ENCODE data around the gene FXR2.
A peak's percentile ranks its signal among the peaks of the same experiment; 100 is the strongest.
"Not testable (repeated sequence)": the region's sequence is repeated elsewhere in the genome, so short reads cannot be mapped to it uniquely, and the experiment has no call there.

FXR2 gene

GRCh38 chr17:7627250-7628121 lies 12.8 kb upstream of the FXR2 start, which contains the start of gene SAT2:
Gene SAT2, minus strand, starts transcription at chr17:7627821. Its CDS starts 186 bp downstream, at chr17:7627635.
- DNase-seq = peak; percentile 82 to 91

- DNase-seq = no peak
Measured at GRCh38 chr17:7626956-7627249, 12.2 kb upstream of the FXR2 start.

- DNase-seq = no peak
Measured at GRCh38 chr17:7626307-7626706, 11.6 kb upstream of the FXR2 start.

- DNase-seq = not testable (repeated sequence)
Measured at GRCh38 chr17:7625749-7626148, 11.1 kb upstream of the FXR2 start.

- DNase-seq = no peak
Measured at GRCh38 chr17:7623661-7624060, 9.0 kb upstream of the FXR2 start.

- DNase-seq = no peak
Measured at GRCh38 chr17:7620835-7621234, 6.1 kb upstream of the FXR2 start.

- no peak for DNase-seq
Measured at GRCh38 chr17:7618608-7619007, 3.9 kb upstream of the FXR2 start.

- no peak for DNase-seq
Measured at GRCh38 chr17:7615265-7615747, 609 bp upstream of the FXR2 start.

- no peak for DNase-seq
Measured at GRCh38 chr17:7613769-7614424, 800 bp downstream of the FXR2 start.

GRCh38 chr17:7612294-7612640 lies 2.4 kb downstream of the FXR2 start:
- DNase-seq = no peak

GRCh38 chr17:7611635-7612293 lies 2.9 kb downstream of the FXR2 start:
- DNase-seq = no peak

GRCh38 chr17:7610641-7611040 lies 4.1 kb downstream of the FXR2 start:
- no peak for DNase-seq

- no peak for DNase-seq
Measured at GRCh38 chr17:7606280-7606679, 8.4 kb downstream of the FXR2 start.

GRCh38 chr17:7597561-7597960 lies 17.1 kb downstream of the FXR2 start:
- DNase-seq = not testable (repeated sequence)

GRCh38 chr17:7593296-7593695 lies 21.4 kb downstream of the FXR2 start:
- DNase-seq = no peak

- no peak for DNase-seq
Measured at GRCh38 chr17:7592422-7593021, 22.2 kb downstream of the FXR2 start.

- DNase-seq = no peak
Measured at GRCh38 chr17:7591596-7591995, 23.1 kb downstream of the FXR2 start.

GRCh38 chr17:7590743-7591142 lies 24.0 kb downstream of the FXR2 start:
- DNase-seq = no peak

- DNase-seq = no peak
Measured at GRCh38 chr17:7589891-7590691, 24.6 kb downstream of the FXR2 start, which contains the start of gene SOX15. Gene SOX15, minus strand, starts transcription at chr17:7590094. Its CDS starts 418 bp downstream, at chr17:7589676.

GRCh38 chr17:7589204-7589868 lies 25.4 kb downstream of the FXR2 start:
- DNase-seq = no peak

GRCh38 chr17:7588553-7589203 lies 26.0 kb downstream of the FXR2 start:
- DNase-seq = no peak

Data from NCI-H446 (cell line).